ENCODE measurements around the gene FOSL1. TPM values are rescaled to one million over a fixed set of nuclear protein-coding genes. Genes with fewer than 3 reads are reported as not detected.

Gene FOSL1
- total and polyA plus RNA-seq, 2 donors (not counting 1 experiment from before 2014, with no cell fraction given): 3.5 to 8.8 TPM

DNA sequence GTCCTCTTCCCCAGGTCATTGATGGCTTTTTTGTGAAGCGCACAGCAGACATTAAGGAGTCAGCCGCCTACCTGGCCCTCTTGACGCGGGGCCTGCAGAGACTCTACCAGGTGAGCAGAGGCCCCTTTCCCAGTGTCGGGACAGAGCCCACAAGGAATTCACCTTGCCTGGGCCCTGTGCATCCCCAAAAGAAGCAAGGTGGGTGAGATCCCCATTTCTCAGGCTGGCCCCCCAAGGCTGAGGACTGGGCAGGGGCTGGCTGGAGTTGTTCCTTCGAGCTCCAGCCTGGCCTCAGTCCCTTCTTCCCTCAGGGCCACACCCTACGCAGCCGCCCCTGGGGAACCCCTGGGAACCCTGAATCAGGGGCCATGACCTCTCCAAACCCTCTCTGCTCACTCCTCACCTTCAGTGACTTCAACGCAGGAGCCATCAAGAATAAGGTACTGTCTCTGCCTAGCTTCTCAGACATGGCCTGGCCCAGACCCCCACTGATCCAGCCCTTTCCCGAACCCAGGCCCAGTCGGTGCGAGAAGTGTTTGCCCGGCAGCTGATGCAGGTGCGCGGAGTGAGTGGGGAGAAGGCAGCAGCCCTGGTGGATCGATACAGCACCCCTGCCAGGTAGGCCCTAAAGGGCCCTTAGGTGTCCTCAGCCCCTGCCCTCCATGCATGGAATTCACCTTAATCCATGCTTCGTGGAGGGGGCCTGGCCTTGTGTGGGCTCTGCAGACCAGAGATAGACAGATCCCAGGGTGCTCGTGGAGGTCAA is 35.3 kb downstream of the FOSL1 start:
- Histone ChIP-seq H3K9me3 (ENCODE audit: control insufficient read depth, insufficient read depth, low read depth, low read length) (no peaks in the 10 kb centered on the region), H3K4me1 (ENCODE audit: control insufficient read depth, extremely low read depth, insufficient read depth, low read length) (peaks cover 15% of the 10 kb centered on the region), H3K36me3 (ENCODE audit: control insufficient read depth, insufficient read depth, low read length) (peaks cover 54% of the 10 kb centered on the region), H3K79me2 (ENCODE audit: control insufficient read depth, insufficient read depth, low read length) (peaks cover 39% of the 10 kb centered on the region), H4K20me1 (ENCODE audit: control insufficient read depth, extremely low read depth, insufficient read depth, low read length) (no peaks in the 10 kb centered on the region), H3K4me3 (replicated peaks in 1 of 4; ENCODE audit: control extremely low read depth in 1 of 4, insufficient read depth in 1 of 4, low read depth in 3 of 4, low read length in 4 of 4) (no peak overlapping the region), H3K9ac (ENCODE audit: insufficient read depth, low read length) (no peak overlapping the region), H3K27me3 (ENCODE audit: control insufficient read depth, insufficient read depth, low read length) (no peaks in the 10 kb centered on the region), H3K4me2 (ENCODE audit: extremely low read depth, insufficient read depth, low read length) (no peak overlapping the region), H3K27ac (ENCODE audit: insufficient read depth, low read length) (no peak overlapping the region), H2AFZ (ENCODE audit: low read length) (no peak overlapping the region)
- no peak for TF ChIP-seq EZH2 (IDR thresholded peaks at IDR 0.05; ENCODE audit: low read length, missing control alignments)
- TF ChIP-seq, protein P1, sequence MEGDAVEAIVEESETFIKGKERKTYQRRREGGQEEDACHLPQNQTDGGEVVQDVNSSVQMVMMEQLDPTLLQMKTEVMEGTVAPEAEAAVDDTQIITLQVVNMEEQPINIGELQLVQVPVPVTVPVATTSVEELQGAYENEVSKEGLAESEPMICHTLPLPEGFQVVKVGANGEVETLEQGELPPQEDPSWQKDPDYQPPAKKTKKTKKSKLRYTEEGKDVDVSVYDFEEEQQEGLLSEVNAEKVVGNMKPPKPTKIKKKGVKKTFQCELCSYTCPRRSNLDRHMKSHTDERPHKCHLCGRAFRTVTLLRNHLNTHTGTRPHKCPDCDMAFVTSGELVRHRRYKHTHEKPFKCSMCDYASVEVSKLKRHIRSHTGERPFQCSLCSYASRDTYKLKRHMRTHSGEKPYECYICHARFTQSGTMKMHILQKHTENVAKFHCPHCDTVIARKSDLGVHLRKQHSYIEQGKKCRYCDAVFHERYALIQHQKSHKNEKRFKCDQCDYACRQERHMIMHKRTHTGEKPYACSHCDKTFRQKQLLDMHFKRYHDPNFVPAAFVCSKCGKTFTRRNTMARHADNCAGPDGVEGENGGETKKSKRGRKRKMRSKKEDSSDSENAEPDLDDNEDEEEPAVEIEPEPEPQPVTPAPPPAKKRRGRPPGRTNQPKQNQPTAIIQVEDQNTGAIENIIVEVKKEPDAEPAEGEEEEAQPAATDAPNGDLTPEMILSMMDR (conservative IDR thresholded peaks at IDR 0.05 in 1 of 2, IDR thresholded peaks at IDR 0.05 in 1 of 2; ENCODE audit: low read depth in 1 of 2, low read length in 2 of 2): no peak
- no peak for DNase-seq (ENCODE audit: low read depth in 2 of 2)

GRCh38 chr11:65863889-65864705 is 36.1 kb downstream of the FOSL1 start:
- H3K27me3 ChIP-seq (ENCODE audit: control insufficient read depth, insufficient read depth, low read length): no peaks in the 10 kb centered on the region
- no peak for DNase-seq (ENCODE audit: low read depth in 2 of 2)
- H3K4me2 ChIP-seq (ENCODE audit: extremely low read depth, insufficient read depth, low read length): no peak overlapping the region
- no peak overlapping the region for H3K27ac ChIP-seq (ENCODE audit: insufficient read depth, low read length)
- no peaks in the 10 kb centered on the region for H3K9me3 ChIP-seq (ENCODE audit: control insufficient read depth, insufficient read depth, low read depth, low read length)
- TF ChIP-seq, protein P1 (conservative IDR thresholded peaks at IDR 0.05 in 1 of 2, IDR thresholded peaks at IDR 0.05 in 1 of 2; ENCODE audit: low read depth in 1 of 2, low read length in 2 of 2): no peak
- TF ChIP-seq EZH2 (IDR thresholded peaks at IDR 0.05; ENCODE audit: low read length, missing control alignments): no peak
- no peaks in the 10 kb centered on the region for H4K20me1 ChIP-seq (ENCODE audit: control insufficient read depth, extremely low read depth, insufficient read depth, low read length)
- peaks cover 49% of the 10 kb centered on the region for H3K36me3 ChIP-seq (ENCODE audit: control insufficient read depth, insufficient read depth, low read length)
- H3K79me2 ChIP-seq (ENCODE audit: control insufficient read depth, insufficient read depth, low read length): peaks cover 36% of the 10 kb centered on the region
- peaks cover 15% of the 10 kb centered on the region for H3K4me1 ChIP-seq (ENCODE audit: control insufficient read depth, extremely low read depth, insufficient read depth, low read length)
- no peak overlapping the region for H2AFZ ChIP-seq (ENCODE audit: low read length)
- H3K4me3 ChIP-seq (replicated peaks in 1 of 4; ENCODE audit: control extremely low read depth in 1 of 4, insufficient read depth in 1 of 4, low read depth in 3 of 4, low read length in 4 of 4): no peak overlapping the region
- H3K9ac ChIP-seq (ENCODE audit: insufficient read depth, low read length): no peak overlapping the region
